Stimulated activated naive CD8-positive, alpha-beta T cell treated with anti-CD3 and anti-CD28 coated beads, Interleukin-15, Interleukin-2, amounts not matched to agents 100 ng/mL and 50 ng/mL, for 24 hours (primary cell): ENCODE data around the gene MYL3.

ENCODE experiments used
- H3K27ac Mint-ChIP-seq: one replicate; pipeline ENCODE4 v1.8.0; 2021; ENCODE audit warnings: mild to moderate bottlenecking, mixed read lengths
- H3K27me3 Mint-ChIP-seq: one replicate; pipeline ENCODE4 v1.8.0; 2021; ENCODE audit warnings: mixed read lengths
- H3K36me3 Mint-ChIP-seq: one replicate; pipeline ENCODE4 v1.8.0; 2021; ENCODE audit warnings: low read depth, mixed read lengths
- H3K4me1 Mint-ChIP-seq: one replicate; pipeline ENCODE4 v1.8.0; 2021; ENCODE audit warnings: low read depth, mixed read lengths
- H3K4me3 Mint-ChIP-seq: one replicate; pipeline ENCODE4 v1.8.0; 2021; ENCODE audit warnings: mild to moderate bottlenecking, mixed read lengths
- H3K9me3 Mint-ChIP-seq: one replicate; pipeline ENCODE4 v1.8.0; 2021; ENCODE audit warnings: mixed read lengths

MYL3 gene

DNA sequence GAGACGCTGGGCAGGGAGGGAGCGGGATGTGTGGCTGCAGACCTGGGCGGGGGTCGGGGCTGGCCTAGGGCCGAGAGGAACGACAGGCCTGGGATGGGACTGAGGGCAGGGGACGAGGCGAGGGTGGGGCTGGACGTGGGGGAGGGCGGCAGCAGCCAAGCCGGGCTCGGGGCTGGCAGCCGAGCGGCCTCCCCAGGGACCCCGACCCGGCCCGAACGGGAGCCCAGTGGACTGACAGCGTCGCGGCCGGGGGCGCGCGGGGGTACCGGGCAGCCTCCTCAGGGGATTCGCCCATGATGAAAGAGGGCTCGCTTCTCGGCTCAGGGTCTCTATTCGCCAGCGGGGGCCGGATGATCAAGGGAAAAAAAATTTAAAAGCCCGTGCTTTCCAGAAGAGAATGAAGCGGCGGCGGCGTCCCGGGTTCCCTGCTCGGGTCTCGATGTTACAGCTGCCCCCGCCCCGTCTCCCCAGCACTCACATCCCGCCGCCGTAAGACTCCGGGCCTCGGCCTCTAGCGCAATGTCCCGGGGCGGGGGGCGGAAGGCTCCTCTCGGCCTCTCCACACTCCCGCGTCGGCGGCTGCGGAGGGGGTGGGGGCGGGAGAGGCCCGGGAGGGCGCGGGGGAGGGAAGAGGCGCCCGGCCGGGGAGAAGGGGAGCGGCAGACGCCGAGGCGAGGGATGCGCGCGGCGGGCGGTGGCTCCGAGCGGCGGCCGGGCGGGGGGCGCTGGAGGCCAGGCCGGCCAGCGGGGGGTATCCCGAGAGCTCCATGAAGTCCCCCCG, 18.5 kb upstream of the MYL3 start:
- H3K36me3 Mint-ChIP-seq: no peaks in the 10 kb centered on the region
- no peaks in the 10 kb centered on the region for H3K9me3 Mint-ChIP-seq
- H3K27ac Mint-ChIP-seq: no peak overlapping the region
- H3K4me1 Mint-ChIP-seq: no peaks in the 10 kb centered on the region
- peak overlapping the region; percentile 49 for H3K4me3 Mint-ChIP-seq
- H3K27me3 Mint-ChIP-seq: peaks cover 46% of the 10 kb centered on the region

- Mint-ChIP-seq H3K27me3 (peaks cover 46% of the 10 kb centered on the region), H3K9me3 (no peaks in the 10 kb centered on the region), H3K27ac (no peak overlapping the region), H3K4me3 (no peak overlapping the region), H3K4me1 (no peaks in the 10 kb centered on the region), H3K36me3 (no peaks in the 10 kb centered on the region)
These were observed 17.8 kb upstream of the MYL3 start for GRCh38 chr3:46880884-46881595.

GRCh38 chr3:46878781-46879436, 15.7 kb upstream of the MYL3 start:
- Mint-ChIP-seq H3K4me1 (peaks cover 4% of the 10 kb centered on the region), H3K27ac (no peak overlapping the region), H3K9me3 (no peaks in the 10 kb centered on the region), H3K27me3 (peaks cover 32% of the 10 kb centered on the region), H3K36me3 (no peaks in the 10 kb centered on the region), H3K4me3 (no peak overlapping the region)

DNA sequence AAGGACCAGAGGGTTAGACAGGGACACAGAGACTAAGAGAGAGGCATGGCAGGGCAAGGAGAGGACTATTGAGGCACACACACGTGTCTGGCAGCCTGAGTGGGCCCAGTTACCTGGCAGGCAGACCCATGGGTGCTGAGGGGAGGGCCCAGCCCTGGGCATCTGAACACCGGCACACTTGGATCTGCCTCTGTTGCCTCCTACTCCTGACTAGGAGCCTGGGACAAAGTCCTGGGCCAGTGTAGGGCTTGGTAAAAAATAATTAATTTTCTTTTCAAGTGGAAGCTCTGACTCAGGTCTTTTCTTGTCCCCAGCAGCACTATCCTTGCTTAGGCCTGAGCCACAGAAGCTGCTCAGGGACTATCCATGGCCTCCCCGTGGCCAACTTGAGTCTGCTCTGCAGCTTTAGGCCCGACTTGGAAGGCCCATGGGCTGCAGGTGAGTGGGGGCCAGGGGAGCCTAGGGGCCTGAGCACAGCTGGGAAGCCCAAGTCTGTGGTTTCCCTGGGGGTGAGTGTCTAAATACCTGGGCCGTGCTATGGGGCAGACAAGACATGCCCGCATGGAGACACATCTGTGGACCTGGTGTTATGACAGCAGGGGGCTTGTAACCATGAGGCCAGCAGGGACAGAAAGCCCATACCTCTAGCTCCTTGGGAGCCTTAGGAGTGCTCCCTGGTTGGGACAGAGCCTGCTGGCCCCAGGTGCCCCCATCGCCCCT, 14.3 kb upstream of the MYL3 start, which contains the start of gene PTH1R:
TSS of gene PTH1R (plus strand) at position 316 of the 720 bp plus-strand sequence. CDS start 5,839 bp downstream, outside the sequence.
- Mint-ChIP-seq H3K9me3 (no peaks in the 10 kb centered on the region), H3K4me3 (no peak within 1 kb of the TSS), H3K27me3 (peaks cover 24% of the 10 kb centered on the region), H3K4me1 (peaks cover 14% of the 10 kb centered on the region), H3K36me3 (no peaks in the 10 kb centered on the region), H3K27ac (no peak within 1 kb of the TSS)

DNA sequence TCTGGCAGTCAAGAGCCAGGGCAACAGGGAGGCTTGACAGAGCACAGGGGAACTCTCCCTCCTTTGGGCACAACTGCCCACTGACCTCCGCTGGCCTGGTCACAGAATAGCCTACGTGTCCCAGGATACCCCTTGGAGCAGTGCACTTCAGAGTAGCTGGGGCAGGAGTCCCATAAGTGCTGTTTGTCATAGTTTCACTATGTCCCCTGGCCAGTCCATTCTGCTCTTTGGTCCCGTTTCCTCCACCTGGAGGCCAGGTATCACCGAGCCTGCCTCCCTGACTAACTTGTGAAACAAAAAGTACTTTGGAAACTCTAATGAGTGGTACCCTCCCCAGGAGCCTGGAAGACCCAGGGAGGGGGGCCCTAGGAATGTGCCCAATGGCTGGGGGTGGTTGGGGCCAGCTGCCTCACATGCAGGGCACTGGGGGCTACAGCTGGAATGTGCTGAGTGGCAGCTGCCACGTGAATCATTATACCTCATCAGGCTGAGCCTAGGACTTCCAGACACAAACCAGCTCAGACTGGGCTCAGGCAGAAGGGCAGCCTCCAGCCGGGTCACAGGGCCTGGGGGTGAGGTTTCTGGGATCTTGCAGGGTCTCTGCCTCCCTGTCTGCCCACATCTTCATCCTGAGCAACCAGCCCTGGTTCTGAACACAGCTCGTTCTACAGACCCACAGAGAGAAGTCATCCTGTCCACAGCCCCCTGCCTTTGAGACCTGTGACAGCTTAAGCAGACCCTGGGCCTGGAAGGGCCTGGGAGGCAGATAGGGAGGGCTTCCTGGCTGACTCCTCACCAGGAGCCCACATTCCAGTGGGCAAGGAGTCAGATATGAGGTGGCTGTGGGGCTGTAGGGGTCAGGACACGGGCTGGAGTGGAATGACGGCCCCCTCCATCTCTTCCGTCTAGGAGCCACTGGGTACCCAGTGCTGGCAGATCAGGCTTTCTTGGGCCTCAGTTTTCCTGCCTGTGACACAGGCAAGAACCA, 13.4 kb upstream of the MYL3 start:
- peaks cover 14% of the 10 kb centered on the region for H3K4me1 Mint-ChIP-seq
- no peaks in the 10 kb centered on the region for H3K36me3 Mint-ChIP-seq
- no peak overlapping the region for H3K27ac Mint-ChIP-seq
- H3K4me3 Mint-ChIP-seq: no peak overlapping the region
- H3K9me3 Mint-ChIP-seq: no peaks in the 10 kb centered on the region
- peaks cover 22% of the 10 kb centered on the region for H3K27me3 Mint-ChIP-seq

DNA sequence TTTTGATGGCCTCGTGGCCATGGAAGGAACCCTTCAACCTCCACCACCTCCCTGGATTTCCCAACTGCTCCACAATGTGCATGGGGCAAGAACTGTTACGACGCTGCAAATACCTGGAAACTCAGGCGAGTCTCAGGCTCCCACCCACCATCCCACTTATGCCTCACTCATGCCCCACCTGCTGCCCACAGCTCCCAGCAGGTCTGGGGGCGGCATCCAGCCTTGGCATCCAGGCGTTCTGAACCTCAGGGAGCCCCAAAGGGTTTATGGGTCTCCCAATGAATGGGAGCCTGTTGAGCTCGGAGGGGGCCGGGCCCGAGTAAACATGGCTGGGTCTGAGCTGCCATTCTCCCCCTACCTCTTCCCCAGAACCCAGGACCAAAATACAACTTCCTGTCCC, 12.3 kb upstream of the MYL3 start:
- H3K27me3 Mint-ChIP-seq: peaks cover 17% of the 10 kb centered on the region
- no peak overlapping the region for H3K4me3 Mint-ChIP-seq
- no peaks in the 10 kb centered on the region for H3K36me3 Mint-ChIP-seq
- no peak overlapping the region for H3K27ac Mint-ChIP-seq
- no peaks in the 10 kb centered on the region for H3K9me3 Mint-ChIP-seq
- H3K4me1 Mint-ChIP-seq: peaks cover 14% of the 10 kb centered on the region

DNA sequence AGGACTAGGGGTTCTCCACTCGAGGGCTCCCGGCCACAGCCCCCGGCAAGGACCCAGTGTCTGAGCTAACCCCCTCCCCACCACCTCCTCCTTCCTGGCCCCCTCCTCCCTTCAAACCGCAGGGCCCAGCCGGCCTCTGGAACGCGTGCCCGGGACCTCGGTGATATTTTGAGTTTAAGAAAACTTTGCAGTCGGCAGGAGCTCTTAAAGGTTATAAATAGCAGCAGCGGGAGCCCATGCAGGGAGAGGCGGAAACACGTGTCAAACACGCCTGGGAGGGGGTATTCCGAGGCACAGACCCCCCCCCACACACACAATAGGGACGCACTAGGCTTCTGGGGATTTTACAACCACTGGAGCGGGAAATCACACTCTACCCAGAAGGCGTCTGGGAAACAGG, 11.2 kb upstream of the MYL3 start:
- H3K4me1 Mint-ChIP-seq: peaks cover 14% of the 10 kb centered on the region
- H3K36me3 Mint-ChIP-seq: no peaks in the 10 kb centered on the region
- H3K27ac Mint-ChIP-seq: no peak overlapping the region
- no peak overlapping the region for H3K4me3 Mint-ChIP-seq
- H3K27me3 Mint-ChIP-seq: peaks cover 6% of the 10 kb centered on the region
- H3K9me3 Mint-ChIP-seq: no peaks in the 10 kb centered on the region

DNA sequence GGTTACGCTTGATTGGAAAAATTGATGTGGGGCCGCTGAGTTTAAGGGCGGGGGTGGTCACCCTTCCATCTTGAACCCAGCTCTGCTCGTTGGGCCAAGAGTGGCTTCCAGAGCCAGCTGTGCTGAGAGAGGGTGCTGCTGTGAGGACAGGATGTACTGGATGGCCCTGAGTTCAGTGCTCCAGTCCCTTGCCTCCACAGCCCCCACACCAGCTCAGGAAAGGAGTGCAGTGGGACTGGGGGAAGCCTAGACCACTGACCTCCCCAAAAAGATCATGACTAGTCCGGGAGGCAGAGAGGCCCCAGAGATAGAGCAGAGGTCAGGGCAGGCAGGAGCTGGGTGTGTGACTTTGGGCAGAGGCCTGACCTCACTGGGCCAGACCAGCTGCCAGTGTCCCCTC, 10.3 kb upstream of the MYL3 start:
- H3K36me3 Mint-ChIP-seq: no peaks in the 10 kb centered on the region
- H3K4me3 Mint-ChIP-seq: no peak overlapping the region
- H3K27me3 Mint-ChIP-seq: no peaks in the 10 kb centered on the region
- H3K27ac Mint-ChIP-seq: no peak overlapping the region
- H3K4me1 Mint-ChIP-seq: peaks cover 14% of the 10 kb centered on the region
- no peaks in the 10 kb centered on the region for H3K9me3 Mint-ChIP-seq

- no peak overlapping the region for H3K4me3 Mint-ChIP-seq
- H3K9me3 Mint-ChIP-seq: no peaks in the 10 kb centered on the region
- H3K27ac Mint-ChIP-seq: no peak overlapping the region
- H3K36me3 Mint-ChIP-seq: no peaks in the 10 kb centered on the region
- H3K4me1 Mint-ChIP-seq: peaks cover 14% of the 10 kb centered on the region
- H3K27me3 Mint-ChIP-seq: no peaks in the 10 kb centered on the region
These were observed 8.0 kb upstream of the MYL3 start for GRCh38 chr3:46871222-46871621.

GRCh38 chr3:46870651-46871050, 7.4 kb upstream of the MYL3 start:
- no peaks in the 10 kb centered on the region for H3K27me3 Mint-ChIP-seq
- no peak overlapping the region for H3K4me3 Mint-ChIP-seq
- peaks cover 14% of the 10 kb centered on the region for H3K4me1 Mint-ChIP-seq
- H3K27ac Mint-ChIP-seq: no peak overlapping the region
- no peaks in the 10 kb centered on the region for H3K9me3 Mint-ChIP-seq
- H3K36me3 Mint-ChIP-seq: no peaks in the 10 kb centered on the region

- H3K27me3 Mint-ChIP-seq: no peaks in the 10 kb centered on the region
- no peaks in the 10 kb centered on the region for H3K9me3 Mint-ChIP-seq
- no peak overlapping the region for H3K27ac Mint-ChIP-seq
- peaks cover 14% of the 10 kb centered on the region for H3K4me1 Mint-ChIP-seq
- H3K36me3 Mint-ChIP-seq: no peaks in the 10 kb centered on the region
- H3K4me3 Mint-ChIP-seq: no peak overlapping the region
These were observed 6.2 kb upstream of the MYL3 start for GRCh38 chr3:46869440-46869839.

DNA sequence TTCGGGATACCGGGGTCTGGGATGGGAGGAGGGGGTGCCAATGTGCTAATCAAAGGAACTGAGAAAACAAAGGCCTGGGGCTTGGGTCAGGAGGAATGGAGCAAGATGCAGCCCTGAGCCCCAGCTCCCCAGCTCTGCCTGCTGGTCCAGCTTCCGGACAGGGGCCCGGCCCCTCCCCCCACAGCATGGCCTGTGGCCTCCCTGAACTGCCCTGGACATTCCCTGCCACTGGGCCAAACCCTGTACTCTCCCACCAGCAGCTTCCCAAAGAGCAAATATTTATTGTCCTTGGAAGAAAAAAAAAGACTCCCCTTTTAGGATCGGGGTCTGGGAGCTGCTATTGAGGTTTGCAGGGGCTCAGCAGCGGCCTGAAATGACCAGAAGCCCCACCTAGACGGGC, 5.7 kb upstream of the MYL3 start:
- no peak overlapping the region for H3K27ac Mint-ChIP-seq
- H3K4me3 Mint-ChIP-seq: no peak overlapping the region
- H3K4me1 Mint-ChIP-seq: peaks cover 11% of the 10 kb centered on the region
- H3K27me3 Mint-ChIP-seq: no peaks in the 10 kb centered on the region
- no peaks in the 10 kb centered on the region for H3K36me3 Mint-ChIP-seq
- H3K9me3 Mint-ChIP-seq: no peaks in the 10 kb centered on the region

DNA sequence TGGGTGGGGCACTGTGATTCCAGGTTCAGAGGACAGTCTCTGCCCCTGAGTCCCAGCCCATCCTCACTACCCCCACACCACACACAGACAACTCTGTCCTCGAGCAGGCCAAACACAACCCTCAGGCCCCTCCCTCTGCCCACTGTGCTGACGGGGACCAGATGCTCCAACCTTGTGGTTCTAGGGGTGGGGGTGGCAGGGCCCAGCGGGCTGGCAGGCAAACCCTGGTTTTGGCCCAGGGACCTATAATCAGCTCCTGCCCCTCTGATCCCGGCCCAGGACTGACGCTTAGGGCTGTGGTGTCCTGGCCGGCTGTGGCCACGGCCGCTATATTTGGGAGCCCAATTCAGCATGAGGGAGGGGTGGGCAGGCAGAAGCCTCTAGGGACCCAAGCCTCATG, 5.0 kb upstream of the MYL3 start:
- H3K9me3 Mint-ChIP-seq: no peaks in the 10 kb centered on the region
- no peaks in the 10 kb centered on the region for H3K36me3 Mint-ChIP-seq
- H3K27me3 Mint-ChIP-seq: no peaks in the 10 kb centered on the region

DNA sequence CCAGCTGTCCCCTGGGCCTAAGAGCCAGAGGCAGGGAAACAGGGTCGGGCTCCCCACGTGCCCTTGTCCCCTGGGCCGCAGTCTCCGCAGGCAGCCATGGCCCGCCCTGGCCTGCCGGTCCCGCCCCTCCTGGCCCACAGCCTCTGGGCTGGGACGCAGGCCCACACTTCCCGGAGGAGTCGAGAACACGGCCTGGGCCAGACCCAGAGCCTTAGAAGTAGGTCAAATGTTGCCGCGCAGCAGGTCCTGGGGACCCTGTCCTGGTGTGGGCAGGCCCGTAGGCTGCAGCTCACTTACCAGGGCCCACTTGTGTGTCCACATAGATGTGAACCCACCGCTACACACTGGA, 4.3 kb upstream of the MYL3 start:
- Mint-ChIP-seq H3K4me3 (no peak overlapping the region), H3K9me3 (no peaks in the 10 kb centered on the region), H3K27me3 (no peaks in the 10 kb centered on the region), H3K27ac (no peak overlapping the region), H3K4me1 (no peaks in the 10 kb centered on the region), H3K36me3 (no peaks in the 10 kb centered on the region)

More for the DNA sequence above, 5.0 kb upstream of the MYL3 start:
- Mint-ChIP-seq H3K4me1 (peaks cover 6% of the 10 kb centered on the region), H3K4me3 (no peak overlapping the region), H3K27ac (no peak overlapping the region)
